ENCODE data around the gene OXSM. TPM values are rescaled to one million over a fixed set of nuclear protein-coding genes. Genes with fewer than 3 reads are reported as not detected.

The OXSM gene
- total RNA-seq, 4 donors from 2014 or later, result 7.7 to 17.0 (median 8.9) TPM

GRCh38 chr3:25817638-25818037 is 27.7 kb downstream of the OXSM start:
- intact Hi-C loops (cut with DNase I), result no loop called here
- Histone ChIP-seq H3K9me3 (no peaks in the 10 kb centered on the region), H3K36me3 (no peaks in the 10 kb centered on the region), H3K27me3 (peaks cover 0 to 10% (median 0%) of the 10 kb centered on the region in 4 donors), H3K4me1 (peaks cover 0 to 3% (median 0%) of the 10 kb centered on the region in 3 donors), H3K27ac (no peak overlapping the region), H3K4me3 (no peak overlapping the region)
- TF ChIP-seq CTCF (IDR thresholded peaks at IDR 0.05), result no peak
- TF ChIP-seq POLR2A (IDR thresholded peaks at IDR 0.05), result no peak
- DNase-seq, result no peak
- WGBS, 2 donors, result 33 to 43% methylated on average over 1 of the region's 1 CpG

GRCh38 chr3:25818335-25818734 is 28.4 kb downstream of the OXSM start:
- intact Hi-C loops (cut with DNase I), result no loop called here
- WGBS, 2 donors, result 86 to 88% methylated on average over 4 of the region's 4 CpGs
- Histone ChIP-seq H3K27me3 (peaks cover 0 to 10% (median 0%) of the 10 kb centered on the region in 4 donors), H3K4me3 (no peak overlapping the region), H3K36me3 (no peaks in the 10 kb centered on the region), H3K27ac (no peak overlapping the region), H3K9me3 (no peaks in the 10 kb centered on the region), H3K4me1 (peaks cover 0 to 3% (median 0%) of the 10 kb centered on the region in 3 donors)
- DNase-seq, result no peak
- no peak for TF ChIP-seq CTCF (IDR thresholded peaks at IDR 0.05)
- TF ChIP-seq POLR2A (IDR thresholded peaks at IDR 0.05), result no peak

- Histone ChIP-seq H3K36me3 (no peaks in the 10 kb centered on the region), H3K4me1 (peaks cover 0 to 3% (median 0%) of the 10 kb centered on the region in 3 donors), H3K27ac (no peak overlapping the region), H3K4me3 (no peak overlapping the region), H3K27me3 (peaks cover 0 to 9% (median 0%) of the 10 kb centered on the region in 4 donors), H3K9me3 (no peaks in the 10 kb centered on the region)
- DNase-seq, result no peak
- intact Hi-C loops (cut with DNase I), result no loop called here
- TF ChIP-seq CTCF (IDR thresholded peaks at IDR 0.05) (no peak), POLR2A (IDR thresholded peaks at IDR 0.05) (no peak)
Measured at GRCh38 chr3:25820366-25820765, 30.5 kb downstream of the OXSM start.

- no peak for DNase-seq
- H3K27me3 ChIP-seq, result peaks cover 0 to 4% (median 0%) of the 10 kb centered on the region in 4 donors
- intact Hi-C loops (cut with DNase I), result no loop called here
- 47 to 75% methylated on average over 4 of the region's 4 CpGs for WGBS, 2 donors
- no peak for TF ChIP-seq CTCF (IDR thresholded peaks at IDR 0.05)
- TF ChIP-seq POLR2A (IDR thresholded peaks at IDR 0.05), result no peak
- H3K27ac ChIP-seq, result no peak overlapping the region
- no peaks in the 10 kb centered on the region for H3K36me3 ChIP-seq
- peaks cover 0 to 3% (median 0%) of the 10 kb centered on the region in 3 donors for H3K4me1 ChIP-seq
- H3K4me3 ChIP-seq, result no peak overlapping the region
- no peaks in the 10 kb centered on the region for H3K9me3 ChIP-seq
Measured at GRCh38 chr3:25820816-25821486, 31.1 kb downstream of the OXSM start.

- DNase-seq, result no peak
- no peaks in the 10 kb centered on the region for H3K36me3 ChIP-seq
- 71 to 81% methylated on average over 4 of the region's 4 CpGs for WGBS, 2 donors
- H3K27ac ChIP-seq, result no peak overlapping the region
- TF ChIP-seq CTCF (IDR thresholded peaks at IDR 0.05) (no peak), POLR2A (IDR thresholded peaks at IDR 0.05) (no peak)
- H3K4me3 ChIP-seq, result no peak overlapping the region
- peaks cover 0 to 3% (median 0%) of the 10 kb centered on the region in 3 donors for H3K4me1 ChIP-seq
- H3K9me3 ChIP-seq, result no peaks in the 10 kb centered on the region
- no peaks in the 10 kb centered on the region for H3K27me3 ChIP-seq
- intact Hi-C loops (cut with DNase I), result no loop called here
Measured at GRCh38 chr3:25821746-25822573, 32.1 kb downstream of the OXSM start.
